Measurements from ENCODE around the gene MEGF9.

- TF ChIP-seq CTCF (conservative IDR thresholded peaks at IDR 0.05 in 1 of 2, IDR thresholded peaks at IDR 0.05 in 1 of 2; ENCODE audit: extremely low read depth in 1 of 2, insufficient read depth in 1 of 2, low read depth in 1 of 2, low read length in 2 of 2) (no peak), EZH2 (IDR thresholded peaks at IDR 0.05; ENCODE audit: borderline replicate concordance, low read length) (no peak)
Observed at GRCh38 chr9:120718316-120718715, 4.0 kb upstream of the MEGF9 start.
